PC-3 (cell line): ENCODE results near the gene KCNK6. TPM values are rescaled to one million over a fixed set of nuclear protein-coding genes. Genes with fewer than 3 reads are reported as not detected.
A peak's percentile ranks its signal among the peaks of the same experiment; 100 is the strongest.

ENCODE experiments used
- ATAC-seq: fragments of 200-7000 bp; cut with Tn5 transposase; 2 replicates; pipeline ENCODE4 v1.9.1; 2020; ENCODE audit warnings: mild to moderate bottlenecking, moderate library complexity
- BruUV-seq: library from RNA; stranded (reverse); fragments of 400-500 nt; replicated peaks from 2 replicates; lab custom pipeline; 2021; lab: Mats Ljungman, UMichigan
- CTCF ChIA-PET: fragments of 300-600 bp; sonication (Branson Sonifier 250); formaldehyde crosslinking; loops from one replicate; lab custom pipeline; 2022; ENCODE audit warnings: antibody characterized with exemption; lab: Charles Lee
- POLR2A ChIA-PET: fragments of 300-600 bp; sonication (Branson Sonifier 250); formaldehyde crosslinking; loops from one replicate; lab custom pipeline; 2022; ENCODE audit warnings: antibody characterized with exemption; ENCODE audit not compliant: unreplicated experiment; lab: Charles Lee
- DNase-seq: peaks from one replicate; pipeline ENCODE4 v3.0.0-alpha.2; 2015
- H2AFZ ChIP-seq: fragments of 300-600 bp; sonication (generic); 2 replicates; pipeline ENCODE4 v1.6.0; 2016; ENCODE audit warnings: antibody characterized with exemption, low read length
- H3F3A ChIP-seq: fragments of 300-600 bp; sonication (generic); one replicate; pipeline ENCODE4 v1.6.0; 2017; ENCODE audit warnings: antibody characterized with exemption, low read length, control low read depth, mild to moderate bottlenecking; ENCODE audit not compliant: unreplicated experiment
- H3K27ac ChIP-seq: fragments of 300-600 bp; sonication (generic); 2 replicates; pipeline ENCODE4 v1.5.1; 2016; ENCODE audit warnings: mild to moderate bottlenecking, low read length
- H3K27me3 ChIP-seq: fragments of 300-600 bp; sonication (generic); 2 replicates; pipeline ENCODE4 v1.6.1; 2016; ENCODE audit warnings: low read length, mixed read lengths
- H3K36me3 ChIP-seq: fragments of 300-600 bp; sonication (generic); 2 replicates; pipeline ENCODE4 v1.6.1; 2016; ENCODE audit warnings: low read depth, mixed run types, low read length, mixed read lengths
- H3K4me1 ChIP-seq: fragments of 300-600 bp; sonication (generic); 2 replicates; pipeline ENCODE4 v1.5.1; 2016; ENCODE audit warnings: low read length; ENCODE audit not compliant: insufficient read depth
- H3K4me2 ChIP-seq: fragments of 300-600 bp; sonication (generic); 2 replicates; pipeline ENCODE4 v1.6.0; 2016; ENCODE audit warnings: low read length
- H3K4me3 ChIP-seq: fragments of 300-600 bp; sonication (generic); 2 replicates; pipeline ENCODE4 v1.5.1; 2016; ENCODE audit warnings: mild to moderate bottlenecking, low read length, mixed read lengths
- H3K79me2 ChIP-seq: fragments of 300-600 bp; sonication (generic); 2 replicates; pipeline ENCODE4 v1.6.1; 2017; ENCODE audit warnings: low read length, mixed read lengths
- H3K9ac ChIP-seq: fragments of 300-600 bp; sonication (generic); 2 replicates; pipeline ENCODE4 v1.6.0; 2016; ENCODE audit warnings: mild to moderate bottlenecking, low read length
- H3K9me2 ChIP-seq: fragments of 300-600 bp; sonication (generic); replicated peaks from 2 replicates; pipeline ENCODE4 v1.6.1; 2016; ENCODE audit warnings: mixed run types, low read length, mixed read lengths
- H3K9me3 ChIP-seq: fragments of 300-600 bp; sonication (generic); 2 replicates; pipeline ENCODE4 v1.6.1; 2016; ENCODE audit warnings: low read length, mixed read lengths
- H4K20me1 ChIP-seq: fragments of 300-600 bp; sonication (generic); 2 replicates; pipeline ENCODE4 v1.6.1; 2016; ENCODE audit warnings: low read length, mixed read lengths
- CTCF ChIP-seq: fragments of 300-600 bp; sonication (generic); conservative IDR thresholded peaks from 2 replicates; pipeline ENCODE4 v1.5.1; 2017; ENCODE audit warnings: antibody characterized with exemption, low read depth, mild to moderate bottlenecking, low read length
- EZH2 ChIP-seq: fragments of 300-600 bp; sonication (generic); IDR thresholded peaks from one replicate; pipeline ENCODE4 v1.6.1; 2017; ENCODE audit warnings: antibody characterized with exemption, mild to moderate bottlenecking, low read length; ENCODE audit not compliant: unreplicated experiment
- EZH2phosphoT487 ChIP-seq: fragments of 300-600 bp; sonication (generic); IDR thresholded peaks from 2 replicates; pipeline ENCODE4 v1.6.1; 2018; ENCODE audit warnings: mild to moderate bottlenecking, antibody characterized with exemption, low read length, borderline replicate concordance
- intact Hi-C: fragments of 100-400 bp; cut with micrococcal nuclease; formaldehyde crosslinking; loops from 2 replicates; pipeline ENCODE4 v1.9.0; 2023
- total RNA-seq: library from RNA; depleted of rRNA; stranded (reverse); fragments of >200 nt; gene quantifications from 2 replicates; pipeline ENCODE4 v1.2.3, GENCODE V29; 2014

KCNK6 gene
- total RNA-seq, 1 experiment from 2014 or later: 3.3 TPM

DNA sequence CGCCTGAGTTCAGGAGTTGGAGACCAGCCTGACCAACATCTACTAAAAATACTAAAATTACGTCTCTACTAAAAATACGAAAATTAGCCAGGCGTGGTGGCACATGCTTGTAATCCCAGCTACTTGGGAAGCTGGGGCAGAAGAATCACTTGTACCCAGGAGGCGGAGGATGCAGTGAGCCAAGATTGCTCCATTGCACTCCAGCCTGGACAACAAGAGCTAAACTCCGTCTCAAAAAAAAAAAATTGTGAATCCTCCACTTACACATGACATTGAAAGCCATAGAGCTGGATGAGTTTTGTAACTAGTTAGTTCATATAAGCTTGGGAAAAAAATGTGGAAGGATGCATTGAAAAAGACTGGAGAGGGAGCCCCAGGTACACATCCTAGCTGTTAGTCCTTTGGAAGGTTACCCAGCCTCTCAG lies 54.3 kb downstream of the KCNK6 start:
- Histone ChIP-seq H3F3A (no peaks in the 10 kb centered on the region), H3K4me3 (peak overlapping the region; percentile 84), H3K36me3 (peaks cover 2% of the 10 kb centered on the region; the same call in 1 of the 2 replicates), H3K27me3 (no peaks in the 10 kb centered on the region), H3K9ac (peak overlapping the region; percentile 56), H3K4me1 (peaks cover 15% of the 10 kb centered on the region), H3K9me3 (no peaks in the 10 kb centered on the region), H4K20me1 (peaks cover 14% of the 10 kb centered on the region; the same call in 1 of the 2 replicates), H3K79me2 (peaks cover 33% of the 10 kb centered on the region), H3K4me2 (peak overlapping the region; percentile 90), H2AFZ (peak overlapping the region; percentile 93), H3K27ac (0 out of 2 replicates have a peak overlapping the region, but pooled peaks have one; percentile 21), H3K9me2 (no peaks in the 10 kb centered on the region)
- intact Hi-C loops: loop anchor here (1.0 kb wide), 1 partner anchor 39 kb away; the partner anchor contains the start of gene CATSPERG
- TSS peak; percentile 86 for BruUV-seq
- DNase-seq (no peak), ATAC-seq (no peak)
- CTCF ChIA-PET: interaction anchor here (0.6 to 1.0 kb wide), 4 partner anchors 9 to 137 kb away, joined by 3 to 9 read pairs (median 5); partner anchors contain the start of genes GGN and SPRED3
- POLR2A ChIA-PET: interaction anchor here (0.6 to 1.7 kb wide), 8 partner anchors 13 to 254 kb away, joined by 3 to 17 read pairs (median 4); partner anchors contain the start of genes FAM98C and GGN
- TF ChIP-seq CTCF (no peak), EZH2phosphoT487 (no peak), EZH2 (no peak)

- peaks cover 36% of the 10 kb centered on the region for H3K79me2 ChIP-seq
- H3K9ac ChIP-seq: peak within 1 kb of the TSS; percentile 97
- H3K27me3 ChIP-seq: no peaks in the 10 kb centered on the region
- H2AFZ ChIP-seq: peak within 1 kb of the TSS; percentile 93
- CTCF ChIA-PET: interaction anchor here (0.6 to 1.0 kb wide), 4 partner anchors 9 to 138 kb away, joined by 3 to 9 read pairs (median 5); partner anchors contain the start of genes GGN and SPRED3
- no peaks in the 10 kb centered on the region for H3K9me3 ChIP-seq
- peak; percentile 96 for DNase-seq
- H3K27ac ChIP-seq: peak within 1 kb of the TSS; percentile 64
- peaks cover 16% of the 10 kb centered on the region; the same call in 1 of the 2 replicates for H4K20me1 ChIP-seq
- peak; percentile 97 for ATAC-seq
- peaks cover 15% of the 10 kb centered on the region for H3K4me1 ChIP-seq
- intact Hi-C loops: loop anchor here (1.0 kb wide), 2 partner anchors 14 to 39 kb away; partner anchors contain the start of genes CATSPERG, GGN and SPRED3
- no peaks in the 10 kb centered on the region for H3F3A ChIP-seq
- H3K36me3 ChIP-seq: peaks cover 8% of the 10 kb centered on the region; the same call in 1 of the 2 replicates
- no peaks in the 10 kb centered on the region for H3K9me2 ChIP-seq
- POLR2A ChIA-PET: interaction anchor here (0.6 to 1.7 kb wide), 9 partner anchors 13 to 253 kb away, joined by 3 to 17 read pairs (median 4); partner anchors contain the start of genes FAM98C and GGN
- BruUV-seq: no TSS peak
- TF ChIP-seq EZH2: no peak
- peak; percentile 27; the same call in 1 of the 2 replicates for TF ChIP-seq CTCF
- no peak for TF ChIP-seq EZH2phosphoT487
- H3K4me2 ChIP-seq: peak within 1 kb of the TSS; percentile 98
- peak within 1 kb of the TSS; percentile 84 for H3K4me3 ChIP-seq
Observed at GRCh38 chr19:38374332-38375097, 54.9 kb downstream of the KCNK6 start, which contains the start of gene PSMD8. Gene PSMD8, plus strand, starts transcription at chr19:38374571. Its CDS starts 31 bp downstream, at chr19:38374602.
